ENCODE data around the gene BRIX1. TPM values are rescaled to one million over a fixed set of nuclear protein-coding genes. Genes with fewer than 3 reads are reported as not detected.
A peak's percentile ranks its signal among the peaks of the same experiment; 100 is the strongest.

BRIX1 gene
- total and polyA plus RNA-seq, 9 of the 15 experiments (the other 6 are each of a cell fraction or from before 2014, with no cell fraction given), result 115 to 193 (median 159) TPM

DNA sequence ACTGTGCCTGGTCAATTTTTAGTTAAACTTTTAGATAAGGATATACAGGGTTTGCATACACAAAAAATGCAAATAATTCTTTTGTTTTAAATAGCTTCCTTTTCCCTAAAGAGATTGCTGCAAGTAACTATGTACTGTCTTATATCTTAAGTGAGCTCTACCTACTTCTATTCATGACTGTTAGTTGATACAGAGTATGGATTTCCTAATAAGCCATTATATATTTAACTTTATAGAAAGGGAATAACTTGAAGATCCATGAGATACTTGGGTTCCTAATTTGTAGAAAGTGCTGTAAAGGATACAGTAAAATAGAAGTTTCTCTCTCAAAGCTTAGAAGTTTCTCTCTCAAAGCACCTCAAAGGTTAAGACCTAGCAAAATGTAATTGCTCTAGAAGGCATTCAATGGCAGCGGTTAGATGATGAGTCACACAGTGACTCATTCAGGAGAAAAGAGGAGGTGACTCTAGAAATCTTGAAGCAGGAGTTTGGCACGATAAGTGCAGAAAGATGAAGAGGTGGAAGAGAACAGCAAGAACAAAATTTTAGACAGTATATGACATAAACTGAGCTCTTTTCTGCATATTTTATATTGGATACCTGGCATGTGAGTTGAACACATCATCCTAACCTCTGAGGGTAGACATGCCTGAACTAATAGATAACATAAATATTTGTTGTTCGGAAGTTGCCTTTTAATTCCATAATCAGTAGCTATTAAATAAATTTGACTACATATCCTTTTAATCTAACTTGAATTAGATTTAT lies 8.4 kb downstream of the BRIX1 start (continued):
- TF ChIP-seq, protein P1, sequence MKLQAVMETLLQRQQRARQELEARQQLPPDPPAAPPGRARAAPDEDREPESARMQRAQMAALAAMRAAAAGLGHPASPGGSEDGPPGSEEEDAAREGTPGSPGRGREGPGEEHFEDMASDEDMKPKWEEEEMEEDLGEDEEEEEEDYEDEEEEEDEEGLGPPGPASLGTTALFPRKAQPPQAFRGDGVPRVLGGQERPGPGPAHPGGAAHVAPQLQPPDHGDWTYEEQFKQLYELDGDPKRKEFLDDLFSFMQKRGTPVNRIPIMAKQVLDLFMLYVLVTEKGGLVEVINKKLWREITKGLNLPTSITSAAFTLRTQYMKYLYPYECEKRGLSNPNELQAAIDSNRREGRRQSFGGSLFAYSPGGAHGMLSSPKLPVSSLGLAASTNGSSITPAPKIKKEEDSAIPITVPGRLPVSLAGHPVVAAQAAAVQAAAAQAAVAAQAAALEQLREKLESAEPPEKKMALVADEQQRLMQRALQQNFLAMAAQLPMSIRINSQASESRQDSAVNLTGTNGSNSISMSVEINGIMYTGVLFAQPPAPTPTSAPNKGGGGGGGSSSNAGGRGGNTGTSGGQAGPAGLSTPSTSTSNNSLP (IDR thresholded peaks at IDR 0.05; ENCODE audit: borderline replicate concordance, low read depth, low read length), result peak; percentile 90
- TF ChIP-seq ZNF263 (CRISPR knock-in tag; IDR thresholded peaks at IDR 0.05; ENCODE audit: borderline replicate concordance) (no peak), BHLHE40 (IDR thresholded peaks at IDR 0.05; ENCODE audit: low read length) (peak; percentile 79), SRSF1 (IDR thresholded peaks at IDR 0.05; ENCODE audit: low read depth, low read length) (no peak), STAT5B (CRISPR knock-in tag; IDR thresholded peaks at IDR 0.05) (no peak), STAT5A (IDR thresholded peaks at IDR 0.05; ENCODE audit: borderline replicate concordance, low read length) (peak; percentile 41; the same call in 1 of the 2 replicates), MAFK (IDR thresholded peaks at IDR 0.05; ENCODE audit: low read length) (peak; percentile 80), NCOA1 (IDR thresholded peaks at IDR 0.05; ENCODE audit: low read depth) (peak; percentile 68; the same call in 1 of the 2 replicates)
- TF ChIP-seq, protein P2, sequence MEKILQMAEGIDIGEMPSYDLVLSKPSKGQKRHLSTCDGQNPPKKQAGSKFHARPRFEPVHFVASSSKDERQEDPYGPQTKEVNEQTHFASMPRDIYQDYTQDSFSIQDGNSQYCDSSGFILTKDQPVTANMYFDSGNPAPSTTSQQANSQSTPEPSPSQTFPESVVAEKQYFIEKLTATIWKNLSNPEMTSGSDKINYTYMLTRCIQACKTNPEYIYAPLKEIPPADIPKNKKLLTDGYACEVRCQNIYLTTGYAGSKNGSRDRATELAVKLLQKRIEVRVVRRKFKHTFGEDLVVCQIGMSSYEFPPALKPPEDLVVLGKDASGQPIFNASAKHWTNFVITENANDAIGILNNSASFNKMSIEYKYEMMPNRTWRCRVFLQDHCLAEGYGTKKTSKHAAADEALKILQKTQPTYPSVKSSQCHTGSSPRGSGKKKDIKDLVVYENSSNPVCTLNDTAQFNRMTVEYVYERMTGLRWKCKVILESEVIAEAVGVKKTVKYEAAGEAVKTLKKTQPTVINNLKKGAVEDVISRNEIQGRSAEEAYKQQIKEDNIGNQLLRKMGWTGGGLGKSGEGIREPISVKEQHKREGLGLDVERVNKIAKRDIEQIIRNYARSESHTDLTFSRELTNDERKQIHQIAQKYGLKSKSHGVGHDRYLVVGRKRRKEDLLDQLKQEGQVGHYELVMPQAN (IDR thresholded peaks at IDR 0.05; ENCODE audit: borderline replicate concordance), result no peak
- TF ChIP-seq, protein P3, sequence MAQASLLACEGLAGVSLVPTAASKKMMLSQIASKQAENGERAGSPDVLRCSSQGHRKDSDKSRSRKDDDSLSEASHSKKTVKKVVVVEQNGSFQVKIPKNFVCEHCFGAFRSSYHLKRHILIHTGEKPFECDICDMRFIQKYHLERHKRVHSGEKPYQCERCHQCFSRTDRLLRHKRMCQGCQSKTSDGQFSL (CRISPR knock-in tag; IDR thresholded peaks at IDR 0.05), result no peak
- TF ChIP-seq, protein P3 (tag; IDR thresholded peaks at IDR 0.05), result no peak
- TF ChIP-seq, protein P4, sequence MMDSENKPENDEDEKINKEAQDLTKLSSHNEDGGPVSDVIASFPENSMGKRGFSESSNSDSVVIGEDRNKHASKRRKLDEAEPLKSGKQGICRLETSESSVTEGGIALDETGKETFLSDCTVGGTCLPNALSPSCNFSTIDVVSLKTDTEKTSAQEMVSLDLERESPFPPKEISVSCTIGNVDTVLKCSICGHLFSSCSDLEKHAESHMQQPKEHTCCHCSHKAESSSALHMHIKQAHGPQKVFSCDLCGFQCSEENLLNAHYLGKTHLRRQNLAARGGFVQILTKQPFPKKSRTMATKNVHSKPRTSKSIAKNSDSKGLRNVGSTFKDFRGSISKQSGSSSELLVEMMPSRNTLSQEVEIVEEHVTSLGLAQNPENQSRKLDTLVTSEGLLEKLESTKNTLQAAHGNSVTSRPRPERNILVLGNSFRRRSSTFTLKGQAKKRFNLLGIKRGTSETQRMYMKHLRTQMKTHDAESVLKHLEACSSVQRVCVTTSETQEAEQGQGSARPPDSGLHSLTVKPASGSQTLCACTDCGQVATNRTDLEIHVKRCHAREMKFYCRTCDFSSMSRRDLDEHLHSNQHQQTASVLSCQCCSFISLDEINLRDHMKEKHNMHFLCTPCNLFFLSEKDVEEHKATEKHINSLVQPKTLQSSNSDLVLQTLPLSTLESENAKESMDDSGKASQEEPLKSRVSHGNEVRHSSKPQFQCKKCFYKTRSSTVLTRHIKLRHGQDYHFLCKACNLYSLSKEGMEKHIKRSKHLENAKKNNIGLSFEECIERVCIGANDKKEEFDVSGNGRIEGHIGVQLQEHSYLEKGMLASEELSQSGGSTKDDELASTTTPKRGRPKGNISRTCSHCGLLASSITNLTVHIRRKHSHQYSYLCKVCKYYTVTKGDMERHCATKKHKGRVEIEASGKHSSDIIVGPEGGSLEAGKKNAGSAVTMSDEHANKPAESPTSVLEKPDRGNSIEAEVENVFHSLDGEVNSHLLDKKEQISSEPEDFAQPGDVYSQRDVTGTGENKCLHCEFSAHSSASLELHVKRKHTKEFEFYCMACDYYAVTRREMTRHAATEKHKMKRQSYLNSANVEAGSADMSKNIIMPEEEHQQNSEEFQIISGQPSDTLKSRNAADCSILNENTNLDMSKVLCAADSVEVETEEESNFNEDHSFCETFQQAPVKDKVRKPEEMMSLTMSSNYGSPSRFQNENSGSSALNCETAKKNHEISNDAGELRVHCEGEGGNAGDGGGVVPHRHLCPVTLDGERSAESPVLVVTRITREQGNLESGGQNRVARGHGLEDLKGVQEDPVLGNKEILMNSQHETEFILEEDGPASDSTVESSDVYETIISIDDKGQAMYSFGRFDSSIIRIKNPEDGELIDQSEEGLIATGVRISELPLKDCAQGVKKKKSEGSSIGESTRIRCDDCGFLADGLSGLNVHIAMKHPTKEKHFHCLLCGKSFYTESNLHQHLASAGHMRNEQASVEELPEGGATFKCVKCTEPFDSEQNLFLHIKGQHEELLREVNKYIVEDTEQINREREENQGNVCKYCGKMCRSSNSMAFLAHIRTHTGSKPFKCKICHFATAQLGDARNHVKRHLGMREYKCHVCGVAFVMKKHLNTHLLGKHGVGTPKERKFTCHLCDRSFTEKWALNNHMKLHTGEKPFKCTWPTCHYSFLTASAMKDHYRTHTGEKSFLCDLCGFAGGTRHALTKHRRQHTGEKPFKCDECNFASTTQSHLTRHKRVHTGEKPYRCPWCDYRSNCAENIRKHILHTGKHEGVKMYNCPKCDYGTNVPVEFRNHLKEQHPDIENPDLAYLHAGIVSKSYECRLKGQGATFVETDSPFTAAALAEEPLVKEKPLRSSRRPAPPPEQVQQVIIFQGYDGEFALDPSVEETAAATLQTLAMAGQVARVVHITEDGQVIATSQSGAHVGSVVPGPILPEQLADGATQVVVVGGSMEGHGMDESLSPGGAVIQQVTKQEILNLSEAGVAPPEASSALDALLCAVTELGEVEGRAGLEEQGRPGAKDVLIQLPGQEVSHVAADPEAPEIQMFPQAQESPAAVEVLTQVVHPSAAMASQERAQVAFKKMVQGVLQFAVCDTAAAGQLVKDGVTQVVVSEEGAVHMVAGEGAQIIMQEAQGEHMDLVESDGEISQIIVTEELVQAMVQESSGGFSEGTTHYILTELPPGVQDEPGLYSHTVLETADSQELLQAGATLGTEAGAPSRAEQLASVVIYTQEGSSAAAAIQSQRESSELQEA (IDR thresholded peaks at IDR 0.05; ENCODE audit: low read depth), result no peak
- TF ChIP-seq, protein P5, sequence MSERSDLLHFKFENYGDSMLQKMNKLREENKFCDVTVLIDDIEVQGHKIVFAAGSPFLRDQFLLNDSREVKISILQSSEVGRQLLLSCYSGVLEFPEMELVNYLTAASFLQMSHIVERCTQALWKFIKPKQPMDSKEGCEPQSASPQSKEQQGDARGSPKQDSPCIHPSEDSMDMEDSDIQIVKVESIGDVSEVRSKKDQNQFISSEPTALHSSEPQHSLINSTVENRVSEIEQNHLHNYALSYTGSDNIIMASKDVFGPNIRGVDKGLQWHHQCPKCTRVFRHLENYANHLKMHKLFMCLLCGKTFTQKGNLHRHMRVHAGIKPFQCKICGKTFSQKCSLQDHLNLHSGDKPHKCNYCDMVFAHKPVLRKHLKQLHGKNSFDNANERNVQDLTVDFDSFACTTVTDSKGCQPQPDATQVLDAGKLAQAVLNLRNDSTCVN (CRISPR knock-in tag; IDR thresholded peaks at IDR 0.05), result no peak

Measured in K562 (cell line).